SK-N-MC (cell line): Measurements from ENCODE around the gene SON.

Experiments
- EZH2 ChIP-seq: fragments of 200-600 bp; sonication (generic); IDR thresholded peaks from one replicate; pipeline ENCODE4 v1.6.1; 2017; ENCODE audit warnings: antibody characterized with exemption
- FOXP2 ChIP-seq: optimal IDR thresholded peaks from 2 replicates; pipeline ENCODE3; 2011; ENCODE audit warnings: mild to moderate bottlenecking, moderate library complexity; ENCODE audit not compliant: insufficient read depth; ENCODE audit errors: extremely low read length, control extremely low read depth
- POLR2AphosphoS5 ChIP-seq: IDR thresholded peaks from 2 replicates; pipeline ENCODE4 v1.6.1; 2012; ENCODE audit warnings: mild to moderate bottlenecking, low read depth, low read length, borderline replicate concordance

DNA sequence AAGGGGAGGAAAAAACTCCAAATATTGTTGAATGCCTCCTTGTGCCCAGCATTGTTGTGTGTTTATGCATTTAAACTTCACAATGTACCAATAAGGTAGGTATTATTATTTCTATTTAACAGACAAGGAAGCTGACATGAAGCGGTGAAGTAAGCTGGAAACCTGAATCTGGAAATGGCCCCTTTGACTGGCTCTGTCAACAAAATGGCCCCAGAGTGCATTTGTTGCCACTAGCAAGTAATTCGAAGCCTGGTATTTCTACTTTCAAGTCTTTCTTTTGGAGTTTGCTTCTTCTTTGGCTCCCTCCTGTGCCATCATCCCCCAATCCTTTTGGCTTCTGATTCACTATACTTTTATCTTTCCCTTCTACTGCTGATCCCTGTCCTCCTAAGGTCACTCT is 75.6 kb downstream of the SON start:
- TF ChIP-seq EZH2 = no peak
- TF ChIP-seq POLR2AphosphoS5 = no peak
- TF ChIP-seq FOXP2 = no peak
